NCI-H226 (cell line): ENCODE results near the gene MICA.
"Not testable (repeated sequence)": the region's sequence is repeated elsewhere in the genome, so short reads cannot be mapped to it uniquely, and the experiment has no call there.

ENCODE experiments used
- DNase-seq: peaks from one replicate; pipeline ENCODE4 v3.0.0-alpha.2; 2015

Gene MICA

GRCh38 chr6:31403283-31404060 lies at the start of gene MICA:
Gene MICA (plus strand): TSS chr6:31403595. CDS start chr6:31403633, 38 bp downstream.
- peak; percentile 94 for DNase-seq

GRCh38 chr6:31354158-31354863 lies 49.1 kb upstream of the MICA start:
- DNase-seq: no peak

DNA sequence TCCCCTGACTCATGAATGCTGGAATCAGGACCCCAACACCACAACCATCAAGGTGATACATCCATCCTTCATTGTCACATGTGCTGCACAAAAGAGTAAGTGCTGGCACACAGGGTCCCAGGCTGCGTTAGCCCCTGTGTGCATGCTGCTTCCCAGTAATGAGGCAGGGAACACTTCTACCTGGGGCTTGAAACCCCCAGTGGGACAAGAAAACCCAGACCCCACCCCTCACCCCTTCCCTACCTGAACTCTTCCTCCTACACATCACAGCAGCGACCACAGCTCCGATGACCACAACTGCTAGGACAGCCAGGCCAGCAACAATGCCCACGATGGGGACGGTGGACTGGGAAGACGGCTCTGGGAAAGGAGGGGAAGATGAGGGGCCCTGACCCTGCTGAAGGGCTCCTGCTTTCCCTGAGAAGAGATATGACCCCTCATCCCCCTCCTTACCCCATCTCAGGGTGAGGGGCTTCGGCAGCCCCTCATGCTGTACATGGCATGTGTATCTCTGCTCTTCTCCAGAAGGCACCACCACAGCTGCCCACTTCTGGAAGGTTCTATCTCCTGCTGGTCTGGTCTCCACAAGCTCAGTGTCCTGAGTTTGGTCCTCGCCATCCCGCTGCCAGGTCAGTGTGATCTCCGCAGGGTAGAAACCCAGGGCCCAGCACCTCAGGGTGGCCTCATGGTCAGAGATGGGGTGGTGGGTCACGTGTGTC lies 48.4 kb upstream of the MICA start:
- DNase-seq: no peak

DNA sequence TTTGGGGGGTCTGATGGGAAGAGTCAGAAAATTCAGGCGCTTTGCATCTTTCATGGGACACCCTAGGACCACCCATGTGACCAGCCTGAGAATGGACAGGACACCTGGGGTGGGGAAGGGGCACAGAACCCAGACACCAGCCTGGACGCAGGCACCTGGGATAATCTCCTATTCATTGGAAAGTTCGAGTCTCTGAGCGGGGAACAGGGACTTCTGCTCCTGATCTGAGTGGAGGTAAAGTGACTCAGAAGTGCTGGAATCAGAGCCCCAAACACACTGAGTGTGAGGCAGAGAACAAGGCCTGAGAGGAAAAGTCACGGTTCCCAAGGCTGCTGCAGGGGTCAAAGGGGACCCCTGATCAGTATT lies 47.8 kb upstream of the MICA start:
- no peak for DNase-seq

DNA sequence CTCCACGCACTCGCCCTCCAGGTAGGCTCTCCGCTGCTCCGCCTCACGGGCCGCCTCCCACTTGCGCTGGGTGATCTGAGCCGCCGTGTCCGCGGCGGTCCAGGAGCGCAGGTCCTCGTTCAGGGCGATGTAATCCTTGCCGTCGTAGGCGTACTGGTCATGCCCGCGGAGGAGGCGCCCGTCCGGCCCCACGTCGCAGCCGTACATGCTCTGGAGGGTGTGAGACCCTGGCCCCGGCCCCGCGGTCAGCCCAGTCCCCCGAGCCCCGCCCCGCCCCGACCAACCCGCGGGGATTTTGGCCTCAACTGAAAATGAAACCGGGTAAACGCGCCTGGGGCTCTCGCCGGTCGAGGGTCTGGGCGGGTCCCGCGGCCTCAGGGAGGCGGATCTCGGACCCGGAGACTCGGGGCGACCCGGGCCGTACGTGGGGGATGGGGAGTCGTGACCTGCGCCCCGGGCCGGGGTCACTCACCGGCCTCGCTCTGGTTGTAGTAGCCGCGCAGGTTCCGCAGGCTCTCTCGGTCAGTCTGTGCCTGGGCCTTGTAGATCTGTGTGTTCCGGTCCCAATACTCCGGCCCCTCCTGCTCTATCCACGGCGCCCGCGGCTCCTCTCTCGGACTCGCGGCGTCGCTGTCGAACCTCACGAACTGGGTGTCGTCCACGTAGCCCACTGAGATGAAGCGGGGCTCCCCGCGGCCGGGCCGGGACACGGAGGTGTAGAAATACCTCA lies 47.0 kb upstream of the MICA start:
- peak; percentile 41 for DNase-seq

- peak; percentile 86 for DNase-seq
Measured at GRCh38 chr6:31356946-31357466, 46.4 kb upstream of the MICA start, which contains the start of gene HLA-B. Gene HLA-B (minus strand): TSS chr6:31357179. CDS start chr6:31357158, 21 bp downstream.

GRCh38 chr6:31357886-31358285 lies 45.5 kb upstream of the MICA start:
- no peak for DNase-seq

GRCh38 chr6:31358302-31358701 lies 45.1 kb upstream of the MICA start:
- no peak for DNase-seq

DNA sequence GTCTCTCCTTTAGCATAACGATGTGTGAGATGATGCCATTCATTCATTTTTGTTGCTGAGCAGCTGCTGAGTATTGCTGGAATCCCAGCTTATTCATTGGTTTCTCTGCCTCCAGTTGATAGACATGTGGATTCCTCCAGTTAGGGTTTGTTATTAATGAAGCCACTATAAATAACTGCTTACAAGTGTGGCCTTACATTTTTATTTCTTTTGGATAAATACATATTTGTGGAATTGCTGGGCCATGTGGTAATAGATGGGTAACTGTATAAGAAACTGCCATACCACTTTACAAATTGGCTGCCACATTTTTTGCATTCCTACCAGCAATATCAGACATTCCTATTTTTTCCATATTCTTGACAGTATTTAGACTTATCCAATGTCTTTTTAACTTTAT lies 43.8 kb upstream of the MICA start:
- peak; percentile 29 for DNase-seq

DNA sequence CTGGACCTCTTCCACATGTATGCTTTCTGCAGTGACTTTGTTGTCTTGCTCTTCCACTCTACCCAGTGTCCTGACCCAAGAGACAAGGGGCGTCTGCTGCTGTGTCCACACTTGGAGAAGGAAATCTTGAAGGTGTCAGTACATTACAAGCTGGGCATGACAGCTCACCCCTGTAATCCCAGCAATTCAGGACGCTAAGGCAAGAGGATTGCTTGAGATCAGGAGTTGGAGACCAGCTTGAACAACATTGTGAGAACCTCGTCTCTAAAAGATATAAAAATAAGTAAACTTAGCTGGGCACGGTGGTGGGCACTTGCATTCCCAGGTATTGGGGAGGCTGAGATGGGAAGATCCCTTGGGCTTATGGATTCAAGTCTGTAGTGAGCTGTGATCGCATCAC lies 40.6 kb upstream of the MICA start:
- no peak for DNase-seq

GRCh38 chr6:31363811-31364210 lies 39.6 kb upstream of the MICA start:
- DNase-seq: no peak

DNA sequence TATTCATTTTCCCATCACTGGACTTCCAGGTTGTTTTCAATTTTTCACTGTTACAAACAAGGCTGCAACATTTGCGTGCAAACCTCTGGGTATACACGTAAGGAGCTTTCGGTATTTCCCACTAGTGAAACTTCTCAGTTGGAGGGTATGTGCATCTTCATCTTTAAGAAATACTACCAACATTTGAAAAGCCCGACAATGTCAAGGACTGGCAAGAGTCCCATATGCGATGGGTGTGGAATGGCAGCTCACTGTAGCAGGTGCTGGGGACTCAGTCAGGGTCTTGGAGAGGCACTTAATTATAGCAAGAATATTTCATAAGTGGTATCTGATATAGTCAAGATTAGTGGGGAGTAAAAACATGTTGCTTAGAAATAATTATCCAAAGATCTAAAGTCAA lies 37.5 kb upstream of the MICA start:
- DNase-seq: no peak

GRCh38 chr6:31366693-31367470 lies 36.5 kb upstream of the MICA start:
- peak; percentile 81 for DNase-seq

DNA sequence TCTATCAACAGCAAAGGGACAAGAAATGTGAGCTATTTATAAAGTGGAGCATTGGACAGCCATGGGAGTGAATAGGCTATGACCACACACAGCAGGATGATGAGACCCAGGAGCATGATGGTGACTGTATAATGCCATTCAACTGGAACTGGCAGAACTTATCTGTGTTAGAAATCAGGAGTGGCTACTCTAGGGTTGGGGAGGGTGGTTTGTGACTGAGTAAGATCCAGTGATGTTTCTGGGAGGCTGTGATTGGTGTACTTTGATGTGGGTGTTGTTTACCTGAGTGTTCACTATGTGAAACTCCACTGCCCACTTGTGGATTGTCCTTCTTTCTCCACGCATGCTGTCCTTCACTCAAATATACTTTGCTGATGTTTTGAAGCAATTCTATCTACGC lies 34.9 kb upstream of the MICA start:
- no peak for DNase-seq

DNA sequence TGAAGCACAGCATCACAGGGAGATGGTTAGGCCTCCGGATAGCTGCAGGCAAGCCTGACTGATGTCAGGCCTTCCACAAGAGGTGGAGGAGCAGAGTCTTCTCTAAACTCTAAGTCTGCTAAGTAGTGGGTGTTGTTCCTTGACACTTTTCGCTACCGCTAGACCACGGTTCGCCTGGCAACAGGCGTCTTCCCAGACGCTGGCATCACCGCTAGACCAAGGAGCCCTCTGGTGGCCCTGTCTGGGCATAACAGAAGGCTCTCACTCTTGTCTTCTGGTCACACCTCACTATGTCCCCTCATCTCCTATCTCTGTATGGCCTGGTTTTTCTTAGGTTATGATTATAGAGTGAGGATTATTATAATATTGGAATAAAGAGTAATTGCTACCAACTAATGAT lies 29.3 kb upstream of the MICA start:
- DNase-seq: not testable (repeated sequence)

DNA sequence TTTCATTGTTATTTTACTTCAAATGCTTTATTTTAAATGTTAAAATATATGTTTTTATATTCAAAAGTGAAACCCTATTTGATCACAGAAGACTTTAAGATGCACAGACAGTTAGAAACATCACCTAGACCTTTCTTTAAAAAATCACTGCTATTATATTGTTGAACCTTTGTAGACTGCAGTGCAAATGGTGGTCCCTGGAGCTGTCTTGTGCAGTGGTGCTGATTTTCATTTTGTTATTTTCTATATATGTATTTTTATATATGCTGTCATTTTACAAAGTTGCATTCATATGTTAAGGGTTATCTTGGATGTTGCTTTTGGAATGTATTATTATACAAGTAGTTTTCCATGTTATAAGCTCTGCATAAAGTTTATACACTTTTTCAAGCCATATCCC lies 27.7 kb upstream of the MICA start:
- no peak for DNase-seq

- DNase-seq: no peak
Measured at GRCh38 chr6:31377029-31377428, 26.4 kb upstream of the MICA start.

GRCh38 chr6:31378062-31378720 lies 25.2 kb upstream of the MICA start:
- no peak for DNase-seq

DNA sequence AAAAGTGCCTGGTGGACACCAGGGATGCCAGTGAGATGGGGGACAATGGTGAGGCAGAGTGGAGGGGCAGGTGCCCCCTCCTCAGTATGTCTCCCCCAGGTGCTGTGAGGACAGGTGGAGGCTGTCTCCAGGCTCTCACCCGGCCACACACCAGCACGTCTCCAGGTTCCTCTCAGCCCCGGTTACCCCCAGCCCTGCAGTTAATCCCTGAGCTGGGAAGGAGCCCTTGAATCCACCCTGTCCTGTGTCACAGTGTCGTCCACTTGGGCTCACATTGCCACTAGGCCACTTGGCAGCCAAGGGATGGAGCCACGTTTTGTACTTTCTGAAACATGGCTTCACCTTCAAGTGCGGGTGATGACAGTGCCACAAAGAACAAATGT lies 24.7 kb upstream of the MICA start:
- no peak for DNase-seq

GRCh38 chr6:31379850-31380249 lies 23.5 kb upstream of the MICA start:
- no peak for DNase-seq

- no peak for DNase-seq
Measured at GRCh38 chr6:31381666-31382065, 21.7 kb upstream of the MICA start.
